ENCODE measurements around the gene TFPI2. TPM values are rescaled to one million over a fixed set of nuclear protein-coding genes. Genes with fewer than 3 reads are reported as not detected.

Gene TFPI2
- total RNA-seq, 2 donors from 2014 or later: 1.1 to 5.9 TPM

DNA sequence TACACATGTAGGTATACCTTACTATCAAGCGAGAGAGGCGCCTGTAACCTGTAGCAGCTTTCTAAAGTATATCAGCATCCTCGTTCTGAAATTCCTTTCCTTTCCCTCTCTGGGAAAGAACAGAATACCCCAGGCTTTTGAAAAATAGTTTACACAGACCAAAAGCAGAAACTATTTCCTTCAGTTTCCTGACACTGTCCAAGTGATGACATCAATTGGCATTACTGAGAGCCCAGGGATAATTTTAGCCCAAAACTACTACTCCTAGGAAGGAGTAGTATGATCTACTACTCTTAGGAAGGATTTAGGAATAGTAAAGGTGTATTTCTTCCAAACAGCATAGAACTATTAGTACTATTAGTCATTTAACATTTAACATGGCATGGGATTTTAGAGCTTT is 37.0 kb upstream of the TFPI2 start:
- no peak for DNase-seq (ENCODE audit: low spot score)
- Histone ChIP-seq H3K4me1 (peaks cover 0 to 27% of the 10 kb centered on the region in 2 donors), H3K27ac (peak overlapping the region; percentile 20 to 36), H3K4me3 (no peak overlapping the region), H3K9me3 (no peaks in the 10 kb centered on the region), H3K36me3 (peaks cover 12% of the 10 kb centered on the region), H3K27me3 (no peaks in the 10 kb centered on the region)
- TF ChIP-seq, protein P1, sequence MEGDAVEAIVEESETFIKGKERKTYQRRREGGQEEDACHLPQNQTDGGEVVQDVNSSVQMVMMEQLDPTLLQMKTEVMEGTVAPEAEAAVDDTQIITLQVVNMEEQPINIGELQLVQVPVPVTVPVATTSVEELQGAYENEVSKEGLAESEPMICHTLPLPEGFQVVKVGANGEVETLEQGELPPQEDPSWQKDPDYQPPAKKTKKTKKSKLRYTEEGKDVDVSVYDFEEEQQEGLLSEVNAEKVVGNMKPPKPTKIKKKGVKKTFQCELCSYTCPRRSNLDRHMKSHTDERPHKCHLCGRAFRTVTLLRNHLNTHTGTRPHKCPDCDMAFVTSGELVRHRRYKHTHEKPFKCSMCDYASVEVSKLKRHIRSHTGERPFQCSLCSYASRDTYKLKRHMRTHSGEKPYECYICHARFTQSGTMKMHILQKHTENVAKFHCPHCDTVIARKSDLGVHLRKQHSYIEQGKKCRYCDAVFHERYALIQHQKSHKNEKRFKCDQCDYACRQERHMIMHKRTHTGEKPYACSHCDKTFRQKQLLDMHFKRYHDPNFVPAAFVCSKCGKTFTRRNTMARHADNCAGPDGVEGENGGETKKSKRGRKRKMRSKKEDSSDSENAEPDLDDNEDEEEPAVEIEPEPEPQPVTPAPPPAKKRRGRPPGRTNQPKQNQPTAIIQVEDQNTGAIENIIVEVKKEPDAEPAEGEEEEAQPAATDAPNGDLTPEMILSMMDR (IDR thresholded peaks at IDR 0.05): no peak

DNA sequence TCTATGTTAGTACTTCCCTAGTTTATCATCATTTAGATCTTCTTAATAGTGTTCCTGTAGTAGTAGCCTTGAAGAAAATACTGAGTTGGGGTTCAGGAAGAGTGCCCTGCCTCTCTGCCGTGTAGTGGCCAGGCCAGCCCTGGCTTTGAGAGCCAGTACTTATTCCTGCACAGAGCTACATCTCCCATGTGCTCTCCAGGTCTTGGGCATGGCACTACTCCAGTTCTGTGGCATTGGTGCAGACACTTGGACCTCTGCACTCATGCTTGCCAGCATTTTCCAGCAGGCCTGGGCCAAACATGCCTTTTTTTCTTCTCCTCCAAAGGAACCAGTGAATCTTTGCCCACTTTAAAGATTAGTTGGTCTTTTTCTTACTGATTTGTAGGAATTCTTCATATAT is 36.2 kb upstream of the TFPI2 start:
- no peak for DNase-seq (ENCODE audit: low spot score)
- TF ChIP-seq, protein P1 (IDR thresholded peaks at IDR 0.05): no peak
- peaks cover 12% of the 10 kb centered on the region for H3K36me3 ChIP-seq
- H3K4me1 ChIP-seq: peaks cover 0 to 27% of the 10 kb centered on the region in 2 donors
- H3K27me3 ChIP-seq: no peaks in the 10 kb centered on the region
- H3K9me3 ChIP-seq: no peaks in the 10 kb centered on the region
- peak overlapping the region in 1 of 2 donors; percentile 20 for H3K27ac ChIP-seq
- no peak overlapping the region for H3K4me3 ChIP-seq

DNA sequence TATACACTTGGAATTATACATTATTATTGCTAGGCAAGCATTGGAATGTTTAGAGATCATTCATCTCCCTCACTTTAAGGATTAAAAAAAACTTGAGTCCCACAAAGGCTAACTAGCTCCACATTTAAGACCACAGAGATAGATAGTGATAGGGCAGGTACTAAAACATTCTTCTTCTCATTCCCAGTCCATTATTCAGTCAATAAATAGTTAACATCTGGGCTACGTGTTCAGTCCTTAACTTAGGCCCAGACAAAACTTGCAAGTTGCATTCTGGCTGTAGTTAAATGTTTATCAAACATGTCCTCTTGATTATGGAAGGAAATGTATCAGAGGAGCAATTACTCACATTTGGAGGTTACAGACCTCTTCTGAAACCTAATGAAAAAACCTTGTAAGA is 33.4 kb upstream of the TFPI2 start:
- TF ChIP-seq, protein P1 (IDR thresholded peaks at IDR 0.05): no peak
- H3K27ac ChIP-seq: peak overlapping the region; percentile 88 to 91
- no peaks in the 10 kb centered on the region for H3K9me3 ChIP-seq
- H3K4me1 ChIP-seq: peaks cover 0 to 39% of the 10 kb centered on the region in 2 donors
- H3K4me3 ChIP-seq: peak overlapping the region; percentile 47 to 66
- DNase-seq (ENCODE audit: low spot score): no peak
- peaks cover 12% of the 10 kb centered on the region for H3K36me3 ChIP-seq
- H3K27me3 ChIP-seq: no peaks in the 10 kb centered on the region

DNA sequence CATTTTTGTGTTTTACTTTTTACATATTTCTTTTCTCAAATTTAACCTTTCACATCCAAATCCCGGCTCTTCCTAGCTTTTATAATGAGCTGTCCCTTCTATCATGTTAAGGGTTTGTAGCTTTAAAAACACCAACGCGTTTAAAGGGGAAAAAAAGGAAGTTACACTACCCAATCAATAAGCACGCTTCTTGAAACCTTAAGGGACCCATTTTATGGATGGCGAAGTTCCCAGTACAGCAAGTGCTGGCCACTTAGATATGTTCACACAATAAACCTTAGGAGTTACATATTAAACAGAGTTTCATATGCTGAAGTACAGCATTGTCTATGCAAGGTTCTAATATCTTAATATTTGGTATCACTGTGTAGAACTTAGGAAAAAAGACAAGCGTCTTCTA is 32.7 kb upstream of the TFPI2 start:
- no peaks in the 10 kb centered on the region for H3K9me3 ChIP-seq
- peak overlapping the region; percentile 47 to 66 for H3K4me3 ChIP-seq
- H3K4me1 ChIP-seq: peaks cover 0 to 39% of the 10 kb centered on the region in 2 donors
- DNase-seq (ENCODE audit: low spot score): no peak
- peaks cover 12% of the 10 kb centered on the region for H3K36me3 ChIP-seq
- peak overlapping the region; percentile 88 to 91 for H3K27ac ChIP-seq
- H3K27me3 ChIP-seq: no peaks in the 10 kb centered on the region
- TF ChIP-seq, protein P1 (IDR thresholded peaks at IDR 0.05): no peak

DNA sequence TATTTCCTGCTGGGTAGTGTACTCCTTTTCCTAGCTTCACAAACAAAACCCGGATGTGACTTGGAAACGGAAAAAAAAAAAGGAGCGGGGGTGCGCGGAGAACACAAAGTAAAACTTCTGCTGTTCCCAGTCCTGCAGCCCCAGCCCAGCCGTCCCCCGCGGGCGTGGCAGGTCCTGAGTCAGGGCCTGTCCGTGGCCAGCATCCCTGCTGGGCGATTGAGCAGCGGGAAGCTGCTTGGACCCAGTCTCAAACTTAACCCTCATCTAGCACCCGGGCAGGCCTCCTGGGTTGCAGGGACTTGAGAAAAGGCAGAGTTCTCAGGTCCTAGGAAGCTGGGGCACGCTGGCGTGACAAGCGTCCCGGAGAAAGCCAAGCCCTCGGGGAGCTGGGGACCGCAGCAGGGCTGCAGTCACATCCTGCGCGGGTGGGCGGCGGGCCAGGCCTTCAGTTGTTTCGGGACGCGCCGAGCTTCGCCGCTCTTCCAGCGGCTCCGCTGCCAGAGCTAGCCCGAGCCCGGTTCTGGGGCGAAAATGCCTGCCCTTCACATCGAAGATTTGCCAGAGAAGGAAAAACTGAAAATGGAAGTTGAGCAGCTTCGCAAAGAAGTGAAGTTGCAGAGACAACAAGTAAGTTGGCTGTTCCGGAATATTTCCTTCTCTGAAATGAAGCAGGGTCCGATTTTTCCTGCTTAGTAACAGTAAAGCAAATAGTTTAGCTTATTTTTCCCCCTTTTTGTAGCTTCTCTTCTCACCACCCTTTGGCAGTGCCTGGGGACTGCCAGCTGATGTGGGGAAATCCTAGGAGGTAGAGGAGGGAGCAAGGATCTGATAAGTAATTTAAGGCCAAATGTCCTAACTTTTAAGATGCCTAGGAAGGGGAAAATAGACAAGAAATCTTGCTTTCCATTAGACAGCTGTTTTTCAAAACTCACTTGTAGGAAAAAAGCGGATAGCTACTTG is 31.3 kb upstream of the TFPI2 start, which contains the start of gene GNG11:
TSS of gene GNG11 (plus strand) at position 129 of the 960 bp plus-strand sequence. CDS start at position 532, 403 bp downstream.
- Histone ChIP-seq H3K4me1 (peaks cover 0 to 28% of the 10 kb centered on the region in 2 donors), H3K4me3 (peak within 1 kb of the TSS; percentile 47 to 66), H3K9me3 (no peaks in the 10 kb centered on the region), H3K27me3 (no peaks in the 10 kb centered on the region), H3K36me3 (peaks cover 10% of the 10 kb centered on the region), H3K27ac (peak within 1 kb of the TSS; percentile 88 to 91)
- TF ChIP-seq, protein P1 (IDR thresholded peaks at IDR 0.05): peak in 1 of 2 donors; percentile 14
- peak; percentile 79 for DNase-seq (ENCODE audit: low spot score)
